Prostate gland (tissue), 2 donors: ENCODE results near the gene MGAT4C.

ENCODE experiments used
- POLR2A ChIP-seq: fragments of 450-650 bp; IDR thresholded peaks from one replicate; pipeline ENCODE4 v1.6.1; 2016; ENCODE audit warnings: antibody characterized with exemption, mild to moderate bottlenecking
- POLR2AphosphoS5 ChIP-seq: sonication (generic); formaldehyde crosslinking; IDR thresholded peaks from one replicate; pipeline ENCODE4 v1.6.1; 2017; ENCODE audit warnings: antibody characterized with exemption
- TF ChIP-seq, protein P1 (sequence below), 4 experiments: fragments of 200-600 bp in 2 of 4; fragments of 450-650 bp in 2 of 4; sonication (generic) in 2 of 4; IDR thresholded peaks; 1 replicate in 3 of 4; 2 replicates in 1 of 4; pipeline ENCODE4 v1.5.1; 2016 to 2019; ENCODE audit warnings: antibody characterized with exemption in 4 of 4, mild to moderate bottlenecking in 2 of 4, moderate library complexity in 2 of 4

DNA sequence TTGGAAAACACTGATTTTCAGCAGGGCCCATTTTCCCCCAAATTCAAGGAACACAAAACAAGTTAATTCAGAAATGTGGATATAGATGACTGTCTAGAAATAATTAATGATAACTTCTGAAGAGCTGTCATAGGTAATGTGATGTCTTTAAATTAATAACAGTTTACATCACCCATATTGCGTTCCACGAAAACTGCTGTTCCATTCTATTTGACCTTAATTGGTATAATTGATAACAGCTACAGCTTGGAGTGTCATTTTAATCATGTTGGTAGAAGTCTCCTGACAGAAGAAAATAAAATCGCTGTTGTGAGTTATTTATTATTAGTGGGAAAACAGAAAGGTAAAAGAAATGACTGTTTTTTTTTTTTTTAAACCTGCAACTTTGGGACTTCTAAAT, 36.3 kb upstream of the MGAT4C start:
- TF ChIP-seq, protein P1, sequence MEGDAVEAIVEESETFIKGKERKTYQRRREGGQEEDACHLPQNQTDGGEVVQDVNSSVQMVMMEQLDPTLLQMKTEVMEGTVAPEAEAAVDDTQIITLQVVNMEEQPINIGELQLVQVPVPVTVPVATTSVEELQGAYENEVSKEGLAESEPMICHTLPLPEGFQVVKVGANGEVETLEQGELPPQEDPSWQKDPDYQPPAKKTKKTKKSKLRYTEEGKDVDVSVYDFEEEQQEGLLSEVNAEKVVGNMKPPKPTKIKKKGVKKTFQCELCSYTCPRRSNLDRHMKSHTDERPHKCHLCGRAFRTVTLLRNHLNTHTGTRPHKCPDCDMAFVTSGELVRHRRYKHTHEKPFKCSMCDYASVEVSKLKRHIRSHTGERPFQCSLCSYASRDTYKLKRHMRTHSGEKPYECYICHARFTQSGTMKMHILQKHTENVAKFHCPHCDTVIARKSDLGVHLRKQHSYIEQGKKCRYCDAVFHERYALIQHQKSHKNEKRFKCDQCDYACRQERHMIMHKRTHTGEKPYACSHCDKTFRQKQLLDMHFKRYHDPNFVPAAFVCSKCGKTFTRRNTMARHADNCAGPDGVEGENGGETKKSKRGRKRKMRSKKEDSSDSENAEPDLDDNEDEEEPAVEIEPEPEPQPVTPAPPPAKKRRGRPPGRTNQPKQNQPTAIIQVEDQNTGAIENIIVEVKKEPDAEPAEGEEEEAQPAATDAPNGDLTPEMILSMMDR (IDR thresholded peaks at IDR 0.05): no peak
- TF ChIP-seq POLR2A (no peak), POLR2AphosphoS5 (no peak)
